SW480 (cell line): ENCODE results near the gene SMARCA4.

Source experiments
- DNase-seq: peaks from one replicate; pipeline ENCODE4 v3.0.0-alpha.2; 2016; ENCODE audit warnings: low spot score

SMARCA4 gene

GRCh38 chr19:11014403-11014911 is 53.6 kb downstream of the SMARCA4 start:
- DNase-seq: no peak

DNA sequence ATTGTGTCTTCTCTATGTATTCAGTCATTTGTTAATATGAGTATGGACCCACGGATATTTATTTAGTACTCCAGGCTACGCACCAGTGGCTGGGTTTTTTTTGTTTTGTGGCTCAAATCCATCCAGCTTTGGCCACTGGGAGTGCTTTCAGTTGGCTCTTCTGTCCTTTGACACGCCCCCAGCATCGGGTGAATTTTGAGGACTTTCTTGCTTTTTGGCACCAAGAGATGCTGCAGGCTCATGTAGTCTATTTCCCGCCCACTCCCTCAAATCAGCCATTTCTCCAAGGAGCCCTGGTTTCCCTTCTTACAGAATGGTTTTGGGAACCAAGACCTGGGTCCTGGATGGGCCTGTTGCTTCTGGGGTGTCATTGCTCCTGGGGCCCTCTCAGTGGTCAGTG is 55.8 kb downstream of the SMARCA4 start:
- no peak for DNase-seq

DNA sequence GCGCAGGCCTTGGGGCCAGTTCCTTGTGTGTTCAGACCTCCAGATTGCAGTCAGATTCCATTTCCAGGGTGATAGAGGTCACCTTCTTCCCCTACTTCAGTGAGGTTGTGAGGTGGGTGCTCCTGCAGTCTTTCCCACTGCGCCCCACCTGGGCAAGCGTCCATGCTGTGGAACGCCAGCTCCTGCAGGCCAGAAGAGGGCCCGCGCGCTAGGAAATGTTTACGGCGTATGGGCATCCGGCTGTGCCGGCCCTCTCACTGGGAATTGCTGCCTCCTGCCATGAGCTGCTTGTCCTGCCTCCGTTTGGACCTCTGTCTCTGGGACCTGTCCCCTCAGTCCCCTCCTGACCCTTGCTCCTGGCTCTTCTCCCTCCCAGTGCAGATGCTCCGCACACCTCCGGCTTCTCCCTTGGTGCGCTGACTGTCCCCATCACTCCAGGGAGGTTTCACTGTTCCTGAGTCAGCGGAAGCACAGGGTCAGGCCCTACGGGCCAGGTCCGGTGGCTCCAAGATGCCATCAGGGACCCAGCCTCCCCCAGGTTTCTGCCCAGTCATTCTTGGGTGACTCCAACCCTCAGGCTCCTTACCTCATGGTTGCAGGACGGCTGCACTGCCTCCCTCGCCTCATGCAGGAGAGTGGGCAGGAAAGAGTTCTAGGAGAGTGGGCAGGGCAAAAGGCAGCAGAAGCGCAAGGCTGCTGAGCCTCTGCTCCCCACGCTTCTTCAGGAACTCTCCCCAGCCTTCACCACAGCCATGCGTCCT is 56.6 kb downstream of the SMARCA4 start:
- DNase-seq: no peak

- peak; percentile 86 for DNase-seq
These were observed 57.3 kb downstream of the SMARCA4 start for GRCh38 chr19:11018179-11018578.

GRCh38 chr19:11018763-11019162 is 57.9 kb downstream of the SMARCA4 start:
- DNase-seq: no peak

GRCh38 chr19:11019262-11019661 is 58.4 kb downstream of the SMARCA4 start:
- DNase-seq: no peak

GRCh38 chr19:11019824-11020223 is 59.0 kb downstream of the SMARCA4 start:
- DNase-seq: no peak

DNA sequence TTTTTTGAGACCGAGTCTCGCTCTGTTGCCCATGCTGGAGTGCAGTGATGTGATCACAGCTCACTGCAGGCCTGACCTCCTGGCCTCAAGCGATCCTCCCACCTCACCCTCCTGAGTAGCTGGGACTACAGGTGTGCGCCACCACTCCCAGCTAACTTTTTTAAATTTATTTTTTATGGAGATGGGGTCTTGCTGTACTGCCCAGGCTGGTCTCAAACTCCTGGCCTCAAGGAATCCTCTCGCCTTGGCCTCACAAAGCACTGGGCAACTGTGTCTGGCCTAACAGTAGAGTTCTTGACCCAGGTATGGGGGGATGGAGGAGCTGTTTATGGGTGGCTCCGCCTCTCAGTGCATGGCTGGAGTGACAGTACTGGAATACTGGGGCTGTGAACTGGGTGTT is 59.6 kb downstream of the SMARCA4 start:
- DNase-seq: no peak

DNA sequence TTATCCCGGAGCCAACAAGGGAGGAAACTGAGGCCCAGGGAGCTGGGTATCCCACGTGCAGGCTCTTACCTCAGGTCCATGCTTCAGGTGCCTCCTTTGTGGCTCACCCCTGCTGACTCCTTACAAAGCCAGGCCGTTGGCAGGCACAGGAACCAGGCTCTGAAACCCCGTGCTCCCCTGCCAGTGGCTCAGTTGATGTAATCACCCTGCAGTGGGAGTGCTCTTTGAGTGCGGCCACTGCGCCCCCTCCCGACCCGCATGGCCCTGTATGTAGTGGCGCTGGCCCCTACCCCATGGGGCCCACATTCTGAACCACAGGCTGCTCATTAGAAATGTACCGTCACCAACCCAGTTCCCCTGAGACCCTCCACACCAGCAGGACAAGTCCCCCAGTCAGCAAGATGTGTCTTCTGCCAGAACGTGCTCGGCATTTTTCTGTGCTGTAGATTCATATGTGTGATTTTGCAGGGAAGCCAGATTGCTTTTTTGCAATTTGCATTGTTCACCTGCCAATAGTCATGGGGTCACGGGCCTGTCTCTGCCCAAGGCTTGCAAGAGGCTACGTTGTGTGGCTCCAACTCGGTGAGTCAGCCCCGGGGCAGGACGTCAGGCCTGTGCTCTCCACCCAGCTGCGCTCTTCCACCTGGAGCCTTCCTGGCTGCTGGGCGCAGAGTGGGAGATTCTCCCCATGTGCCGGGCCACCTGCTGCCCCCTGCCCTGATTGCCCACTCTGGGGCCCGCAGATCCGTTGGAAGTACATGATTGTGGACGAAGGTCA is 60.3 kb downstream of the SMARCA4 start:
- DNase-seq: no peak

GRCh38 chr19:11021760-11022144 is 60.9 kb downstream of the SMARCA4 start:
- no peak for DNase-seq

DNA sequence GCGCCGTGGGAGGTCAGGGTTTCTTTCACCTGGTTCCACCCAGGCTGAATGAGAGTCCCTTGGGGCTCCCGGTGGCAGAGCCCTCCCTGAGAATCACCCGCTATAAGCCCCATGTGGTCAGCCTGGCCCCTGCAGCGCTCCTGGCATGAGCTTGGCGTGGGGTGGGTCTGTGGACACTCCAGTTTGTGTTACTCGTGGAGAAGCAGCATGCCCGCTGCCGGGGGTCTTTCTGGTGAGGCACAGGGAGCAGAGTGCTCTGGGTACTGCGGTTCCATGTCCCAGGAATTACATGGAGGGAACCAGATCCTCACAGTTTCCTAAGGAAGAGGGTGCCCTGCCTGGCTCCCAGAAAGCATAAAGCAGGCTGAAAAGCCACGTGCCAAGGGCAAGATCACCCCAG is 62.2 kb downstream of the SMARCA4 start:
- no peak for DNase-seq

DNA sequence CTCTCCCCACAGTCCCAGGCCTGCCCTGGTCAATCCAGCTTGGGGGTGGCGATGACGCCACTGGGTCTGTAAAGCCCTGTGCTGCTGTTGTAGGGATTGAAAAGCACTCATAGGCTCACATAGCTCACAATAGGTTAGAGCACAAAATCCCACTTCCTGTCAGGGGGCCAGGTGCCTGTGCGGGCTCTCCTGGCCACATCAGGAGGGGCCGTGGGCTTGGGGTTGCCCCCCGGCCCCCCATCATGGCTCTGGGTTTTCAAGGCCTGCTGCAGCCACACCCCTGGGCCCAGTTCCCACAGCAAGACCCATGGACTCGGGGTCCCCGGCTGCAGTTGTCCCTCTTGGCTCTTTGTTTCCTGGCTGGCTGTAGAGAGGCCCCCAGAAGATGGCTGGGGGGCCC is 62.9 kb downstream of the SMARCA4 start:
- DNase-seq: no peak

- DNase-seq: no peak
These were observed 63.4 kb downstream of the SMARCA4 start for GRCh38 chr19:11024259-11024658.

DNA sequence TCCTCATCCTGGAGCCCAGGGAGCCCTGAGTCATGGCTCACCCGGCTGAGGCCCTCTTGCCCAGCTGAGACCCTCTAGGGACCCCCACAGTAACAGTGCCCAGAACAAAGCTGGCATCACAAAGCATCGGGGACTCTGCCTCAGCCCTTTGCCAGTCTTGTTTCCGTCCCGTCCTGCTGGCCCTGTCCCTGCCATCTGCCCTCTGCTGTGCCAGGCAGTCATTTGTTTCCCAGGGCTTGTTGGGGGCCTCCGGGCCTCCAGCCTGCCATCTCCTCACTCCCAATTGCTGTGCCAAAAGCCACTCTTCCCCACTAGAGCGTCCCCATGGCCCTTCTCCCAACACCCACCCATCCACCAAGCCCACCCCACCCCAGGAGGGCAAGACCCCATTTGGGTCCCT is 64.2 kb downstream of the SMARCA4 start:
- no peak for DNase-seq

DNA sequence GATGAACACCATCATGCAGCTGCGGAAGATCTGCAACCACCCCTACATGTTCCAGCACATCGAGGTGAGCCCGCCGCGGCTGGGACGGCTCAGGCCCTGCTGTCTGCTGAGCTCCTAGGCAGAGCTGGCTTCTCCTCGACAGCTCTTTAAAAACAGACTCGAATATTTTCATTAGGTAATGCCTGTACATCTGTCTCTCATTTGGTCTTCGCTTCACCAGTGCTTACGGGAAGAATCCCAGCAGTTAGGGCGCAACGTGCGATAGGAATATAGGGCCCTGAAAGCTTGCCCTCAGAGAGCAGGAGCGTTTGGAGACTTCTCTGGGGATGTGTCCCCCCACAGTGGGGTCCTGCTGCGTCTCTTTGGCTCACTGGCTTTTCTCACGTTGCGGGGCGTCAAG is 64.6 kb downstream of the SMARCA4 start:
- no peak for DNase-seq

- DNase-seq: no peak
These were observed 65.2 kb downstream of the SMARCA4 start for GRCh38 chr19:11025997-11026396.

DNA sequence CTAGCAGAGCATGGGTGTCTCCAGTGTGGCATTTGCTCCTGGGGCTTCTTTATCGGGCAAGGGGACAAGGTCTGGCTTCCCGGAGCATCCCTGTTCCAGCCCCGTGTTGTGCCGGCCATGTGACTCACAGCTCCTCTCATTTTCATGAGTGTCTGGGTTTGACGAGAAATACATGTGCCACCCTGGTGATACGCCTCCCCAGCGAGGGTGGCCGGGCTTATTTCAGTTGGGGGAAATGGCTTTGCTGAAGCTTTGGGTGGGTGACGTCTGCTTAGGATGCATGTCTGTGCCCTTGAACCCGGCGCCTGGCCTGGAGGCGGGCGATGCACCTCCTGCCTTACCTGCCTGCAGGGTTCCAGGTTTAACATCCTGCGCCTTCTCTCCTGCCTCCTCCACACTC is 66.6 kb downstream of the SMARCA4 start:
- no peak for DNase-seq

DNA sequence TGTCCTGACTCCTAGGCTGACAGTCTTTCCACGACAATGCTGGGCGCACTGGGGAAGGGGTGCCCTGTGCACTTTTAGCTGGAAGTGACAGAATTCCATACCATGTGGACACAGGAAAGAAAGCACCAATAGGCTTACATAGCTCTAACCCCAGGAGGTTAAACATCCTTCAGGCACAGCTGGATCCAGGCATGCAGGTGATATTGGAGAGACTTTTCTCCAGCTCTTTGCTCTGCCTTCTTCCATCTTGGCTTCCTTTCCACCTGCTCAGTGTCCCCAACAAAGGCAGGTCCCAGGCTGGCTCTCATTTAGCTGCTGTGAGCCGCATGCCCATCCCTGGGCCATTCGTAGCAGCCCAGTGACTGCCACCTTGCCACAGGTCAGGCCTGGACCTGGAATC is 67.3 kb downstream of the SMARCA4 start:
- no peak for DNase-seq

- DNase-seq: no peak
These were observed 70.7 kb downstream of the SMARCA4 start for GRCh38 chr19:11031421-11032070.

GRCh38 chr19:11033251-11033650 is 72.4 kb downstream of the SMARCA4 start:
- no peak for DNase-seq

GRCh38 chr19:11033763-11034162 is 72.9 kb downstream of the SMARCA4 start:
- no peak for DNase-seq

DNA sequence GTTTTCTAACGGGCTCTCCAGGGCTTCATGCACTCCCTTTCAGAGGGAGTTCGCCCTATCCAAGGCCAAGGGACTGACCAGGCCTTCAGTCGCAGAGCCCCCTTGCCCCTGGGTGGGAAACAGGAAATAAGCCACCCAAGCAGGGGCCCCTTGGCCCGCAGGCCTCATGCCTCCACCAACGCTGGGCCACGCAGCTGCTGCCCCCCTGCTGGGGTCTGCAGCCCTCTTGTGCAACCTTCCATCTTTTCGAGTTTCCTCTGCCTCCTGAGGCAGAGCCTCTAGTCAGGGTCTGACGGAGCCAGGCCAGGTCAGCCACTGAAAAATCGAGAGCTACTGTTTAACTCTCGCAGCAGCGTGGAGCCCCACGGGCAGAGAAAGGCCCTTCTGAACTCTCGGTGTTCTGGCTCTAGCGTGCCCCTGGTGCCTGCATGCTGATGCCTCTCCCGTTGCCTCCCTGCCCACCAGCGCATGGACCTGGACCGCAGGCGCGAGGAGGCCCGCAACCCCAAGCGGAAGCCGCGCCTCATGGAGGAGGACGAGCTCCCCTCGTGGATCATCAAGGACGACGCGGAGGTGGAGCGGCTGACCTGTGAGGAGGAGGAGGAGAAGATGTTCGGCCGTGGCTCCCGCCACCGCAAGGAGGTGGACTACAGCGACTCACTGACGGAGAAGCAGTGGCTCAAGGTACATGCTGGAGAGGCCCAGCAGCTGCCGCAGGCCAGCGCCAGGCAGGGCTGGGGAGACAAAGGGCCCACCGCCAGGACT is 73.8 kb downstream of the SMARCA4 start:
- no peak for DNase-seq
